Endothelial cell (in vitro differentiated cells): ENCODE results near the gene ANGPTL8. TPM values are rescaled to one million over a fixed set of nuclear protein-coding genes. Genes with fewer than 3 reads are reported as not detected.

Experiments
- DNase-seq: peaks from one replicate; pipeline ENCODE4 v3.0.0; 2021; ENCODE audit warnings: low spot score
- H3K27ac Mint-ChIP-seq: one replicate; pipeline ENCODE4 v1.8.0; 2021; ENCODE audit warnings: mixed read lengths, inconsistent platforms; ENCODE audit not compliant: unreplicated experiment
- H3K27me3 Mint-ChIP-seq: one replicate; pipeline ENCODE4 v1.8.0; 2021; ENCODE audit warnings: mild to moderate bottlenecking, moderate library complexity, mixed read lengths, inconsistent platforms; ENCODE audit not compliant: unreplicated experiment
- H3K36me3 Mint-ChIP-seq: one replicate; pipeline ENCODE4 v1.8.0; 2021; ENCODE audit warnings: mild to moderate bottlenecking, low read depth, mixed read lengths, inconsistent platforms; ENCODE audit not compliant: unreplicated experiment
- H3K4me1 Mint-ChIP-seq: one replicate; pipeline ENCODE4 v1.8.0; 2021; ENCODE audit warnings: mild to moderate bottlenecking, mixed read lengths, inconsistent platforms; ENCODE audit not compliant: unreplicated experiment
- H3K4me3 Mint-ChIP-seq: one replicate; pipeline ENCODE4 v1.8.0; 2021; ENCODE audit warnings: mild to moderate bottlenecking, mixed read lengths, inconsistent platforms; ENCODE audit not compliant: unreplicated experiment
- H3K9me3 Mint-ChIP-seq: one replicate; pipeline ENCODE4 v1.8.0; 2021; ENCODE audit warnings: mixed read lengths, inconsistent platforms; ENCODE audit not compliant: unreplicated experiment
- CTCF ChIP-seq: fragments of 200-600 bp; sonication (generic); IDR thresholded peaks from one replicate; pipeline ENCODE4 v1.5.0; 2021; ENCODE audit warnings: antibody characterized with exemption; ENCODE audit not compliant: unreplicated experiment
- total RNA-seq: library from RNA; stranded (reverse); fragmentation: NEBNext Ultra II Directional; extraction: Animal tissue kit (Norgen Biotek cat#: 25700); gene quantifications from one replicate; pipeline ENCODE4 v1.2.1, GENCODE V29; 2021; ENCODE audit not compliant: unreplicated experiment

Gene ANGPTL8
- total RNA-seq, 1 donor from 2014 or later, result not detected

- H3K4me1 Mint-ChIP-seq, result peaks cover 10% of the 10 kb centered on the region
- peaks cover 2% of the 10 kb centered on the region for H3K27me3 Mint-ChIP-seq
- no peak for DNase-seq
- H3K9me3 Mint-ChIP-seq, result no peaks in the 10 kb centered on the region
- no peak overlapping the region for H3K27ac Mint-ChIP-seq
- H3K36me3 Mint-ChIP-seq, result no peaks in the 10 kb centered on the region
- H3K4me3 Mint-ChIP-seq, result no peak overlapping the region
- TF ChIP-seq CTCF, result no peak
These were observed 35.2 kb downstream of the ANGPTL8 start for GRCh38 chr19:11274533-11275086.

GRCh38 chr19:11278670-11279069 lies 39.3 kb downstream of the ANGPTL8 start:
- Mint-ChIP-seq H3K4me3 (no peak overlapping the region), H3K27ac (peak overlapping the region; percentile 70), H3K27me3 (peaks cover 2% of the 10 kb centered on the region), H3K4me1 (peaks cover 14% of the 10 kb centered on the region), H3K9me3 (no peaks in the 10 kb centered on the region), H3K36me3 (no peaks in the 10 kb centered on the region)
- no peak for DNase-seq
- TF ChIP-seq CTCF, result no peak

- Mint-ChIP-seq H3K27ac (peak overlapping the region; percentile 93), H3K4me3 (no peak overlapping the region)
- no peak for TF ChIP-seq CTCF
These were observed 40.3 kb downstream of the ANGPTL8 start for GRCh38 chr19:11279505-11280236.

GRCh38 chr19:11281356-11282049 lies 42.1 kb downstream of the ANGPTL8 start:
- DNase-seq, result no peak
- Mint-ChIP-seq H3K36me3 (no peaks in the 10 kb centered on the region), H3K9me3 (no peaks in the 10 kb centered on the region), H3K27me3 (peaks cover 2% of the 10 kb centered on the region), H3K27ac (no peak overlapping the region), H3K4me1 (peaks cover 9% of the 10 kb centered on the region), H3K4me3 (no peak overlapping the region)
- no peak for TF ChIP-seq CTCF

More at GRCh38 chr19:11279505-11280236, 40.3 kb downstream of the ANGPTL8 start:
- H3K9me3 Mint-ChIP-seq, result no peaks in the 10 kb centered on the region
- H3K4me1 Mint-ChIP-seq, result peaks cover 14% of the 10 kb centered on the region
- peaks cover 2% of the 10 kb centered on the region for H3K27me3 Mint-ChIP-seq
- DNase-seq, result no peak
- H3K36me3 Mint-ChIP-seq, result no peaks in the 10 kb centered on the region

- no peaks in the 10 kb centered on the region for H3K9me3 Mint-ChIP-seq
- H3K27ac Mint-ChIP-seq, result no peak overlapping the region
- H3K4me1 Mint-ChIP-seq, result peaks cover 5% of the 10 kb centered on the region
- no peak for DNase-seq
- no peaks in the 10 kb centered on the region for H3K36me3 Mint-ChIP-seq
- H3K4me3 Mint-ChIP-seq, result no peak overlapping the region
- TF ChIP-seq CTCF, result no peak
- peaks cover 2% of the 10 kb centered on the region for H3K27me3 Mint-ChIP-seq
These were observed 45.1 kb downstream of the ANGPTL8 start for GRCh38 chr19:11284515-11284914.
